ENCODE data around the gene PTK7. TPM values are rescaled to one million over a fixed set of nuclear protein-coding genes. Genes with fewer than 3 reads are reported as not detected.

PTK7 gene
- total RNA-seq, 1 donor from 2014 or later = 141 TPM

GRCh38 chr6:43204271-43205105 lies 128.4 kb downstream of the PTK7 start:
- no peak for DNase-seq (ENCODE audit: low read depth)

GRCh38 chr6:43205849-43206248 lies 129.7 kb downstream of the PTK7 start:
- DNase-seq (ENCODE audit: low read depth) = no peak

- no peak for DNase-seq (ENCODE audit: low read depth)
These were observed 131.2 kb downstream of the PTK7 start for GRCh38 chr6:43207286-43207685.

Other genes starting within 250 kb of the PTK7 start
- 150 and 177 TPM in 2 replicates for gene RPL7L1, start 196.7 kb upstream of the PTK7 start, total RNA-seq
- gene PTCRA, start 160.3 kb upstream of the PTK7 start, total RNA-seq = not detected in 2 replicates
- gene CNPY3, start 146.8 kb upstream of the PTK7 start, total RNA-seq = 26.9 and 66.7 TPM in 2 replicates
- 0.20 TPM in 1 of 2 replicates, not detected in the other for gene GNMT, start 115.6 kb upstream of the PTK7 start, total RNA-seq
- 46.0 and 80.8 TPM in 2 replicates for gene PEX6, start 97.1 kb upstream of the PTK7 start, total RNA-seq
- 42.9 and 47.8 TPM in 2 replicates for gene PPP2R5D, start 91.7 kb upstream of the PTK7 start, total RNA-seq
- gene MEA1, start 62.4 kb upstream of the PTK7 start, total RNA-seq = 38.3 and 46.9 TPM in 2 replicates
- 60.7 and 111 TPM in 2 replicates for gene KLHDC3, start 62.1 kb upstream of the PTK7 start, total RNA-seq
- 93.5 and 166 TPM in 2 replicates for gene RRP36, start 54.7 kb upstream of the PTK7 start, total RNA-seq
- gene CUL7, start 22.5 kb upstream of the PTK7 start, total RNA-seq = 28.0 and 45.0 TPM in 2 replicates
- 17.9 and 25.4 TPM in 2 replicates for gene MRPL2, start 16.9 kb upstream of the PTK7 start, total RNA-seq
- 17.0 and 29.3 TPM in 2 replicates for gene KLC4, start 16.7 kb upstream of the PTK7 start, total RNA-seq
- 14.2 and 20.9 TPM in 2 replicates for gene SRF, start 95.0 kb downstream of the PTK7 start, total RNA-seq
- gene CUL9, start 105.9 kb downstream of the PTK7 start, total RNA-seq = 20.3 and 43.4 TPM in 2 replicates
- gene DNPH1, start 153.2 kb downstream of the PTK7 start, total RNA-seq = 37.1 and 81.6 TPM in 2 replicates
- gene TTBK1, start 167.2 kb downstream of the PTK7 start, total RNA-seq = 0.10 TPM in 1 of 2 replicates, not detected in the other
- gene SLC22A7, start 221.9 kb downstream of the PTK7 start, total RNA-seq = not detected in 2 replicates
- gene CRIP3, start 232.5 kb downstream of the PTK7 start, total RNA-seq = 0.25 TPM in 1 of 2 replicates, not detected in the other

Data from renal cortical epithelial cell (primary cell).